HCT116 (cell line): ENCODE measurements around the gene TRAF3.

Source experiments
- EZH2phosphoT487 ChIP-seq: fragments of 200-600 bp; IDR thresholded peaks from 2 replicates; pipeline ENCODE4 v1.6.1; 2018; ENCODE audit warnings: antibody characterized with exemption, borderline replicate concordance
- JUND ChIP-seq: IDR thresholded peaks from 2 replicates; pipeline ENCODE4 v1.6.1; 2012
- POLR2A ChIP-seq: IDR thresholded peaks from 2 replicates; pipeline ENCODE4 v1.7.0; 2011; ENCODE audit warnings: borderline replicate concordance; ENCODE audit not compliant: insufficient read depth, insufficient read length; ENCODE audit errors: extremely low read depth
- RAD21 ChIP-seq: IDR thresholded peaks from 2 replicates; pipeline ENCODE4 v1.6.1; 2012; ENCODE audit warnings: low read depth, mild to moderate bottlenecking
- SP1 ChIP-seq: IDR thresholded peaks from 2 replicates; pipeline ENCODE4 v1.6.1; 2012; ENCODE audit warnings: low read depth
- TCF7L2 ChIP-seq: IDR thresholded peaks from 2 replicates; pipeline ENCODE4 v1.7.0; 2011; ENCODE audit warnings: borderline replicate concordance, inconsistent platforms; ENCODE audit not compliant: insufficient read depth, insufficient read length; ENCODE audit errors: extremely low read depth
- YY1 ChIP-seq: IDR thresholded peaks from 2 replicates; pipeline ENCODE4 v1.6.1; 2011; ENCODE audit warnings: low read length, low read depth, moderate library complexity, mild to moderate bottlenecking; ENCODE audit not compliant: insufficient replicate concordance; ENCODE audit errors: extremely low read depth
- TF ChIP-seq, protein P1 (sequence below), 3 experiments: fragments of 200-600 bp in 1 of 3; sonication (generic) in 1 of 3; IDR thresholded peaks in 2 of 3; conservative IDR thresholded peaks in 1 of 3; 2 replicates each; pipeline ENCODE4 v1.5.1; 2012 to 2017; ENCODE audit warnings: low read depth in 2 of 3, low read length in 2 of 3, antibody characterized with exemption in 1 of 3, borderline replicate concordance in 1 of 3, control low read depth in 1 of 3, mild to moderate bottlenecking in 1 of 3, mixed read lengths in 1 of 3, mixed run types in 1 of 3, moderate library complexity in 1 of 3; ENCODE audit not compliant: insufficient read depth in 1 of 3
- TF ChIP-seq, protein P2 (sequence below): IDR thresholded peaks from 2 replicates; pipeline ENCODE4 v1.6.1; 2012
- TF ChIP-seq, protein P3 (sequence below): IDR thresholded peaks from 2 replicates; pipeline ENCODE4 v1.6.1; 2012; ENCODE audit warnings: low read depth

DNA sequence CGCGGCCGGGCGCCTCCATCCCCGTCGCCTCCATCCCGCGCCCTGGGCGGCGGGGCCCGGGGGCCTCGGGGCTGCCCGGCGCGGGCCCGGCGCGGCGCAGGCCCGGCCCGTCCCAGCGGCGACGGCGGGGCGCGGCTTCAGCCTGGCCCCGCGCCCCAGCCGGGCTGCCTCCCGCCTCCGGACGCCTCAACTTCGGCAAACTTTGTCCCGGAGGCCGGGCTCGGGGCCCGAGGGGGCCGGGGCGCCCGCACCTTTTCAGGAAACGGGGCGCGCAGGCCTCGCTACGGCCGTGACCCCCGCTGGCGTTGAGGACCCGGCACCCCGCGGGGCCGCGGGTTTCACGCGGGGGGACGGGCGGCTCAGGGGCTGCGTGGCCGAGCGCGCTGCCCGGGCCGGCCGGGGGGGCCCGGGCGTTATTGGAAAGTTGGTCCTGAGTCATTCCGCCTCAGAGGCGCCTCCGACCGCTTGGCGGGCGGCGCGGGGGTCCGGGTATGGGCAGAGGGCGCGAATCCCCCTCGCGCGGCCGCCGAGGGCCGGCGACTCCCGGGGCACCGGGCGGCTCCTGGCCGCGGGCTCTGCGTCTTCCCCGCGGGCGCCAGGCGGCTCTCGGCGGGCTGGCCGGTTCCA is 575 bp downstream of the TRAF3 start:
- TF ChIP-seq, protein P1, sequence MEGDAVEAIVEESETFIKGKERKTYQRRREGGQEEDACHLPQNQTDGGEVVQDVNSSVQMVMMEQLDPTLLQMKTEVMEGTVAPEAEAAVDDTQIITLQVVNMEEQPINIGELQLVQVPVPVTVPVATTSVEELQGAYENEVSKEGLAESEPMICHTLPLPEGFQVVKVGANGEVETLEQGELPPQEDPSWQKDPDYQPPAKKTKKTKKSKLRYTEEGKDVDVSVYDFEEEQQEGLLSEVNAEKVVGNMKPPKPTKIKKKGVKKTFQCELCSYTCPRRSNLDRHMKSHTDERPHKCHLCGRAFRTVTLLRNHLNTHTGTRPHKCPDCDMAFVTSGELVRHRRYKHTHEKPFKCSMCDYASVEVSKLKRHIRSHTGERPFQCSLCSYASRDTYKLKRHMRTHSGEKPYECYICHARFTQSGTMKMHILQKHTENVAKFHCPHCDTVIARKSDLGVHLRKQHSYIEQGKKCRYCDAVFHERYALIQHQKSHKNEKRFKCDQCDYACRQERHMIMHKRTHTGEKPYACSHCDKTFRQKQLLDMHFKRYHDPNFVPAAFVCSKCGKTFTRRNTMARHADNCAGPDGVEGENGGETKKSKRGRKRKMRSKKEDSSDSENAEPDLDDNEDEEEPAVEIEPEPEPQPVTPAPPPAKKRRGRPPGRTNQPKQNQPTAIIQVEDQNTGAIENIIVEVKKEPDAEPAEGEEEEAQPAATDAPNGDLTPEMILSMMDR (IDR thresholded peaks at IDR 0.05 in 2 of 3, conservative IDR thresholded peaks at IDR 0.05 in 1 of 3; ENCODE audit: borderline replicate concordance in 1 of 3, insufficient read depth in 1 of 3, low read depth in 2 of 3, low read length in 2 of 3), result no peak
- TF ChIP-seq EZH2phosphoT487, result no peak
- no peak for TF ChIP-seq POLR2A
- TF ChIP-seq SP1, result no peak
- TF ChIP-seq JUND, result no peak
- TF ChIP-seq TCF7L2, result no peak
- TF ChIP-seq, protein P2, sequence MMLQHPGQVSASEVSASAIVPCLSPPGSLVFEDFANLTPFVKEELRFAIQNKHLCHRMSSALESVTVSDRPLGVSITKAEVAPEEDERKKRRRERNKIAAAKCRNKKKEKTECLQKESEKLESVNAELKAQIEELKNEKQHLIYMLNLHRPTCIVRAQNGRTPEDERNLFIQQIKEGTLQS, result no peak
- no peak for TF ChIP-seq RAD21
- TF ChIP-seq, protein P3, sequence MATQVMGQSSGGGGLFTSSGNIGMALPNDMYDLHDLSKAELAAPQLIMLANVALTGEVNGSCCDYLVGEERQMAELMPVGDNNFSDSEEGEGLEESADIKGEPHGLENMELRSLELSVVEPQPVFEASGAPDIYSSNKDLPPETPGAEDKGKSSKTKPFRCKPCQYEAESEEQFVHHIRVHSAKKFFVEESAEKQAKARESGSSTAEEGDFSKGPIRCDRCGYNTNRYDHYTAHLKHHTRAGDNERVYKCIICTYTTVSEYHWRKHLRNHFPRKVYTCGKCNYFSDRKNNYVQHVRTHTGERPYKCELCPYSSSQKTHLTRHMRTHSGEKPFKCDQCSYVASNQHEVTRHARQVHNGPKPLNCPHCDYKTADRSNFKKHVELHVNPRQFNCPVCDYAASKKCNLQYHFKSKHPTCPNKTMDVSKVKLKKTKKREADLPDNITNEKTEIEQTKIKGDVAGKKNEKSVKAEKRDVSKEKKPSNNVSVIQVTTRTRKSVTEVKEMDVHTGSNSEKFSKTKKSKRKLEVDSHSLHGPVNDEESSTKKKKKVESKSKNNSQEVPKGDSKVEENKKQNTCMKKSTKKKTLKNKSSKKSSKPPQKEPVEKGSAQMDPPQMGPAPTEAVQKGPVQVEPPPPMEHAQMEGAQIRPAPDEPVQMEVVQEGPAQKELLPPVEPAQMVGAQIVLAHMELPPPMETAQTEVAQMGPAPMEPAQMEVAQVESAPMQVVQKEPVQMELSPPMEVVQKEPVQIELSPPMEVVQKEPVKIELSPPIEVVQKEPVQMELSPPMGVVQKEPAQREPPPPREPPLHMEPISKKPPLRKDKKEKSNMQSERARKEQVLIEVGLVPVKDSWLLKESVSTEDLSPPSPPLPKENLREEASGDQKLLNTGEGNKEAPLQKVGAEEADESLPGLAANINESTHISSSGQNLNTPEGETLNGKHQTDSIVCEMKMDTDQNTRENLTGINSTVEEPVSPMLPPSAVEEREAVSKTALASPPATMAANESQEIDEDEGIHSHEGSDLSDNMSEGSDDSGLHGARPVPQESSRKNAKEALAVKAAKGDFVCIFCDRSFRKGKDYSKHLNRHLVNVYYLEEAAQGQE, result no peak
- no peak for TF ChIP-seq YY1
